Prostate gland (tissue), 2 donors: Measurements from ENCODE around the gene TICRR. TPM values are rescaled to one million over a fixed set of nuclear protein-coding genes. Genes with fewer than 3 reads are reported as not detected.

Experiments used
- DNase-seq: peaks from one replicate; pipeline ENCODE4 v3.0.0-alpha.2; 2019; ENCODE audit warnings: low spot score
- H3K27ac ChIP-seq, 2 donors: fragments of 200-600 bp; sonication (generic); 2 replicates each; pipeline ENCODE4 v1.5.1; 2017 to 2019
- H3K27me3 ChIP-seq: fragments of 200-600 bp; sonication (generic); replicated peaks from 2 replicates; pipeline ENCODE4 v1.5.1; 2019; ENCODE audit not compliant: insufficient read depth
- H3K36me3 ChIP-seq, 2 donors: fragments of 200-600 bp; sonication (generic); 1 replicate in 1 of 2; 2 replicates in 1 of 2; pipeline versions ENCODE4 v1.5.1 to v1.8.1; 2017 to 2019
- H3K4me1 ChIP-seq: fragments of 200-600 bp; sonication (generic); replicated peaks from 2 replicates; pipeline ENCODE4 v1.5.1; 2019
- H3K4me3 ChIP-seq, 2 donors: fragments of 200-600 bp; sonication (generic); 2 replicates each; pipeline ENCODE4 v1.5.1; 2017 to 2019
- H3K9me3 ChIP-seq: fragments of 200-600 bp; sonication (generic); 2 replicates; pipeline ENCODE4 v1.5.1; 2017
- POLR2A ChIP-seq: fragments of 450-650 bp; IDR thresholded peaks from one replicate; pipeline ENCODE4 v1.6.1; 2016; ENCODE audit warnings: antibody characterized with exemption, mild to moderate bottlenecking
- POLR2AphosphoS5 ChIP-seq: sonication (generic); formaldehyde crosslinking; IDR thresholded peaks from one replicate; pipeline ENCODE4 v1.6.1; 2017; ENCODE audit warnings: antibody characterized with exemption
- WGBS: methylation state at CpG from one replicate; pipeline ENCODE4 v1.1.5; 2018; 5-methylcytosine and 5-hydroxymethylcytosine counted together
- intact Hi-C: fragments of 100-400 bp; cut with DNase I; formaldehyde crosslinking; loops from one replicate; pipeline ENCODE4 v1.14.2; 2022
- total RNA-seq, 2 donors: library from RNA; depleted of rRNA; stranded (reverse); fragments of >200 nt; gene quantifications; one replicate each; pipeline ENCODE4 v1.1.0, GENCODE V29; 2016
- TF ChIP-seq, protein P1 (sequence below), 4 experiments: fragments of 200-600 bp in 2 of 4; fragments of 450-650 bp in 2 of 4; sonication (generic) in 2 of 4; IDR thresholded peaks; 1 replicate in 3 of 4; 2 replicates in 1 of 4; pipeline ENCODE4 v1.5.1; 2016 to 2019; ENCODE audit warnings: antibody characterized with exemption in 4 of 4, mild to moderate bottlenecking in 2 of 4, moderate library complexity in 2 of 4

The TICRR gene
- total RNA-seq, 2 donors from 2014 or later: 0.55 to 4.1 TPM

DNA sequence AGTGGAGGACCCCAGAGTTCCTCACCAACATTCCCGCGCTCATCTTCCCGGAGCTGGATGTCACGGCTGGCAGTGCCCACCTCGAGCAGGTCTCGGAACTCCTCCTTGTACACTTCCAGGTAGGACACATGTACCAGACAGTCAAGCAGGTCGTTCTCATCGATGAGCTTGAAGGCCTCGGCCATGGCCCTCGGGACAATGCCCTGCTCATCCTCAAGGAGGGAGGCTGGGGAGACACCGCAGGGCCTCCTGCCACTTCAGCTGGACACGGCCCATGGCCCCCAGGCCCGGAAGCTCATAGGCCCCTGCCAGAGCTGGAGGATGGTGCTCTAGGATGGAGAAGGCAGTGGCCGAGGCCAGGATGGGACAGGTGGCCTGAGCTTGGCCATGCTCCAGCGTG, 74.4 kb downstream of the TICRR start:
- Histone ChIP-seq H3K27ac (no peak overlapping the region), H3K4me1 (no peaks in the 10 kb centered on the region), H3K36me3 (no peaks in the 10 kb centered on the region), H3K27me3 (no peaks in the 10 kb centered on the region), H3K9me3 (no peaks in the 10 kb centered on the region), H3K4me3 (no peak overlapping the region)
- DNase-seq: no peak
- TF ChIP-seq POLR2AphosphoS5 (no peak), POLR2A (no peak)
- TF ChIP-seq, protein P1, sequence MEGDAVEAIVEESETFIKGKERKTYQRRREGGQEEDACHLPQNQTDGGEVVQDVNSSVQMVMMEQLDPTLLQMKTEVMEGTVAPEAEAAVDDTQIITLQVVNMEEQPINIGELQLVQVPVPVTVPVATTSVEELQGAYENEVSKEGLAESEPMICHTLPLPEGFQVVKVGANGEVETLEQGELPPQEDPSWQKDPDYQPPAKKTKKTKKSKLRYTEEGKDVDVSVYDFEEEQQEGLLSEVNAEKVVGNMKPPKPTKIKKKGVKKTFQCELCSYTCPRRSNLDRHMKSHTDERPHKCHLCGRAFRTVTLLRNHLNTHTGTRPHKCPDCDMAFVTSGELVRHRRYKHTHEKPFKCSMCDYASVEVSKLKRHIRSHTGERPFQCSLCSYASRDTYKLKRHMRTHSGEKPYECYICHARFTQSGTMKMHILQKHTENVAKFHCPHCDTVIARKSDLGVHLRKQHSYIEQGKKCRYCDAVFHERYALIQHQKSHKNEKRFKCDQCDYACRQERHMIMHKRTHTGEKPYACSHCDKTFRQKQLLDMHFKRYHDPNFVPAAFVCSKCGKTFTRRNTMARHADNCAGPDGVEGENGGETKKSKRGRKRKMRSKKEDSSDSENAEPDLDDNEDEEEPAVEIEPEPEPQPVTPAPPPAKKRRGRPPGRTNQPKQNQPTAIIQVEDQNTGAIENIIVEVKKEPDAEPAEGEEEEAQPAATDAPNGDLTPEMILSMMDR (IDR thresholded peaks at IDR 0.05): no peak
- intact Hi-C loops: loop anchor here (10.0 kb wide), 1 partner anchor 95 kb away; no protein-coding TSS in a partner anchor
- WGBS: 93% methylated on average over 15 of the region's 15 CpGs

DNA sequence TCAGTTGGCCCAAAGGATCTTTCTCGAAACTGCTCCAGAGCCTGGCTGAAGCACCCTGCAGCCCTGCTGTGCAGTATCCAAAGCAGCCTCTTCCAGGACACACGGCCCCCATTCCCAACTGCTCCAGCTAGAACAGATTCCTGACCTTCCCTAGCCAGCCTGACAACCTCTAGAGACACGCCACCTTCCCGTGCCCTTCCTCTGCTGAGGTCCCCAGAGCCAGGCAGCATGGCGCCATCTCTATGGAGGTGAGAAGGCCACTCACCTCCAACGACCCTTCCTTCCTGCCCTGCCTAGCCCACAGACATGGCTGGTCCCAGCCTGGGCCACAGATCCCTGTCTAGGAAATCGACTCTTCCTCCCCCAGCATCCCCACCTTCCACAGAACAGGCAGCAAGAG, 76.9 kb downstream of the TICRR start:
- Histone ChIP-seq H3K27ac (no peak overlapping the region), H3K27me3 (no peaks in the 10 kb centered on the region), H3K4me3 (no peak overlapping the region), H3K36me3 (no peaks in the 10 kb centered on the region), H3K9me3 (no peaks in the 10 kb centered on the region), H3K4me1 (no peaks in the 10 kb centered on the region)
- DNase-seq: no peak
- WGBS: 77% methylated on average over 7 of the region's 7 CpGs
- intact Hi-C loops: no loop called here
- TF ChIP-seq POLR2AphosphoS5: no peak

DNA sequence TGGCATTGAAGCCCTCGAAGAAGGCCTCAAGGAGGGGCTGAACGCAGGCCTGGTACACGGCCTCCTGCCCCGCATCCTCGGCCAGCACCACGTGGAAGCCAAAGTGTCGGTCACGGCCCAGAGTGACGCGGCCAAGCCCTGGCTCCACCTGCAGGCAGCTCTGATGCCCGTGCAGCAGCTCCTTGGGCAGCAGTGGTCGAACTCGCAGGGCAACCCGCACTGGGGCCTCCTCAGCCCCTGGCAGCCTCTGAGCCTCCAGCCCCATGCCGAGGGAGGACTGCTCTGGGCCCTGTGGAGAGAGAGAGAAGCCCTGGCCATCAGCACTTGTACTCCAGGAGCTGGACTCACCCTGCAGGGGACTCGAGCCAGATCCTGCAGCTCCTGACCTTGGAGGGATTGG, 77.4 kb downstream of the TICRR start:
- no peak for DNase-seq
- 88% methylated on average over 11 of the region's 16 CpGs for WGBS
- Histone ChIP-seq H3K9me3 (no peaks in the 10 kb centered on the region), H3K27ac (no peak overlapping the region), H3K4me1 (no peaks in the 10 kb centered on the region), H3K36me3 (no peaks in the 10 kb centered on the region), H3K4me3 (no peak overlapping the region), H3K27me3 (no peaks in the 10 kb centered on the region)
- no peak for TF ChIP-seq POLR2A
- TF ChIP-seq, protein P1 (IDR thresholded peaks at IDR 0.05): no peak
- no peak for TF ChIP-seq POLR2AphosphoS5
- intact Hi-C loops: no loop called here

DNA sequence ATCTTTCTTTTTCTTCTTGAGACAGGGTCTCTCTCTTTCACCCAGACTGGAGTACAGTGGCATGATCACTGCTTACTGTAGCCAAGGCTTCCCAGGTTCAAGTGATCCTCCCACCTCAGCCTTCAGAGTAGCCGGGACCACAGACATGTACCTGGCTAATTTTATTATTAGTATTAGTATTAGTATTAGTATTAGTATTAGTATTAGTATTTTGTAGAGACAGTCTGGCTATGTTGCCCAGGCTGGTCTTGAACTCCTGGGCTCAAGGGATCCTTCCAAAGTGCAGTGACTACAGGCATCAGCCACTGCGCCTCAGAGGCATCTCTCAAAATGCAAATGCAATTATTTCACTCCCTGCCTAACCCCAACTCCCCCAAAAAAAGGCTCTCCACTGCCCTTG, 78.3 kb downstream of the TICRR start:
- WGBS: 98% methylated on average over 2 of the region's 2 CpGs
- intact Hi-C loops: no loop called here
- no peak for DNase-seq

DNA sequence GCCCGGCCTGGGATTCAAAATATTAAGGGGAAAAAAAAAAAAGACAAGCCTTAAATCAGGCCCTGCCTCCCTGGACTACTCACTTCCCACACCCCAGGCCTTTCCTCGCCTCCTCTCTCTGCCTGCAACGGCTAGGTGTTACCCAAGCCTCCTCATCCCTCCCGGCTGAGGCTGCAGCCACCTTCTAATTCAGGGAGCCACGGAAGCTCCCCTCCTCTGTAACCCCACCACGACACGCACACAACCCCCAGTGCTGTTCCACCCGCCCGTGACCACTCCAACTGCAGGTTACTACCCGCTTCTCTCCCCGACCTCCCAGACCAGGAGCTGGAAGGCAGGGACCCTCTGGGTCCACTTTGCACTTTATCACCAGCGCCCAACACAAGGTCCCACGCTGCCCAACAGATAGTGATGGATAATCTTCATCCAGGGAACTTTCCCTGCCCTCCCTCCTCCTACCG, 79.1 kb downstream of the TICRR start:
- no peak for DNase-seq
- WGBS: 29% methylated on average over 14 of the region's 14 CpGs
- intact Hi-C loops: no loop called here
- no peak overlapping the region for H3K27ac ChIP-seq
- H3K36me3 ChIP-seq: no peaks in the 10 kb centered on the region
- TF ChIP-seq, protein P1 (IDR thresholded peaks at IDR 0.05): no peak
- TF ChIP-seq POLR2A (no peak), POLR2AphosphoS5 (no peak)
- H3K9me3 ChIP-seq: no peaks in the 10 kb centered on the region
- no peaks in the 10 kb centered on the region for H3K4me1 ChIP-seq
- H3K27me3 ChIP-seq: no peaks in the 10 kb centered on the region
- H3K4me3 ChIP-seq: peak overlapping the region; percentile 42 to 52

More for the DNA sequence above, 78.3 kb downstream of the TICRR start:
- Histone ChIP-seq H3K4me3 (no peak overlapping the region), H3K27ac (no peak overlapping the region), H3K4me1 (no peaks in the 10 kb centered on the region), H3K9me3 (no peaks in the 10 kb centered on the region), H3K27me3 (no peaks in the 10 kb centered on the region), H3K36me3 (no peaks in the 10 kb centered on the region)
- TF ChIP-seq, protein P1 (IDR thresholded peaks at IDR 0.05): no peak
- TF ChIP-seq POLR2AphosphoS5: no peak
